Glomerular visceral epithelial cell (primary cell): ENCODE data around the gene PCDH9.
"Not testable (repeated sequence)": the region's sequence is repeated elsewhere in the genome, so short reads cannot be mapped to it uniquely, and the experiment has no call there.

Experiments
- DNase-seq: peaks from one replicate; pipeline ENCODE4 v3.0.0-alpha.2; 2016; ENCODE audit errors: extremely low spot score

Gene PCDH9

GRCh38 chr13:66659286-66659685 is 570.9 kb downstream of the PCDH9 start:
- DNase-seq: no peak

GRCh38 chr13:66657165-66657881 is 572.8 kb downstream of the PCDH9 start:
- peak; percentile 80 for DNase-seq

- no peak for DNase-seq
Observed at GRCh38 chr13:66655847-66656454, 574.2 kb downstream of the PCDH9 start.

DNA sequence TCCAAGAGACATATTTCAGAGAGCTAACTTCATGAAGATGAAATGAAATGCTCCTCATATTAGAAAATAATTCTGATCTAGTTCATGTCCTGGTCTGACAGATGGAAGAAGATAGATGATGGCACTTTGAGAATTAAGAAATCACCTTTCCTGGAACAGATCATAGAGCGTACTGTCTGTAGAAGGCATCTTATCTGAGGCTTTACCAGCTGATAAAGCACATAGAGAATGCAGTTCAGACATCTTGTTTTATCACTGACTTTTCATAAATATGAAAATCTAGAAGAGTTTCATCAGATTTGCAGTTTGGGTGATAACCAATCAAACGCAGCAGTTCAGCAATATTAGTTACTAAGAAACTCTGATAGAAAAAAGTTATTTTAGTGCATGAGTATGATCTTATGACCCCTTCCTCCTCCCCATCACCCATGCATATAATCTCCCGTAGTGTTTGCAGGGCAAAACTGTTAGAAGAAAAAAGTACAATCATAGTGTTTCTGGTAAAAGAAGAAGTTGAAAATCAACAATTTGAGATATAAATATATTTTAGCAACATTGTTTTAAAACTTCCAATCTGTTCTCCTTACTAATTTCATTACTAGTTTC is 585.2 kb downstream of the PCDH9 start:
- no peak for DNase-seq

DNA sequence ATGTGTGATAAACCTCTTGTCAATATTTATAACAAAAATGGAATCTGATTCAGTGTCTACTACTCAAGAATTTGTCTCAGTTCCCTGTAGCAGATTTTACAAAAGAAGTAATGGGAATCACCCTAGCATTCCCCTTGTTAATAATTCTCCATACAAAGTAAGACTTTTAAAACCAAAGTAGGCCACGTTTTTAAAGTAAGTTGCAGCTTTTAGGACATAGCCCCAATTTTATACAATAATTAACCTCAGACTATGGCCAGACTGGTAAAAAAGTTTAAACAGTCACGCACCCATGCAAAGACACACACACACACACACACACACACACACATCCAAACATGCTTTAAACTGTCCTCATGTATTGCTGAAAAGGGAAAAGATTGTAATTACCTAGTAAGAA is 589.9 kb downstream of the PCDH9 start:
- DNase-seq: peak; percentile 62

- no peak for DNase-seq
Observed at GRCh38 chr13:66639044-66639443, 591.1 kb downstream of the PCDH9 start.

GRCh38 chr13:66635526-66635925 is 594.6 kb downstream of the PCDH9 start:
- DNase-seq: peak; percentile 64

DNA sequence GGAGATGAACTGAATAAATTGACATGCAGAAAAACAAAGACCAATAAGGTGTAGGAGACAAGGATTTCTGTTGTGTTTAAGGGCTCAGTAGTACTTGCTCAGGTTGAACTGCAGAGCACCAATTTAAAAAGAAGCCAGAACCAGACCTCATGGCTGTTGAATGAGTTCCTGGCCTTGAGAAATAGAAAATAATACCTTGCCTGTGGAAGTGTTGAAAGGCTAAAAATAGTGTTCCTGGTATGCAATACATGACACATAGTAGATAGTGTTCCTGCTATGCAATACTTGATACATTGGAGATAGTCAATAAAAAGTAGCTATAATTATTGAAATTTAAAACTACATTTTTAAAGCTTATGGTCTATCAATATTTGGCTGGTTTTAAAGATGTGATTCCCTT is 595.8 kb downstream of the PCDH9 start:
- DNase-seq: no peak

DNA sequence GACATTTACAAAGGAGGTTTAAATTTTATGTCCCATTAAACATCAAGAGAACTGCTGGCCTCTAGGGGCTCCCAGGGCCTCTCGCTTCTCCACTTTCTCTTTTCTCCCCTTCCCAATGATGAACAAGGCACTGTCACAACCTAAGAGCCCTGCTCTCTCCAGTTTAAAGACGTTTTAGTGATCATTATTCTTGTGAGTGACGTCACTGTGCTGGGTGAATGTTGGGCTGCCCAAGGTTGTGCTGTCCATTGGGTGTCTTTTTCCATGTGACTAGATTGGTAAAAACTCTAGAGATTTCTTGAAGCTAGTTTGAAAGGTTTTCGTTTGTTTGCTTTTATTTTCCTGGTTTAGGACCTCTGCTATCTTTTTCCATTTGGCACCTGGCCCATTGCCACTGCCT is 602.6 kb downstream of the PCDH9 start:
- no peak for DNase-seq

DNA sequence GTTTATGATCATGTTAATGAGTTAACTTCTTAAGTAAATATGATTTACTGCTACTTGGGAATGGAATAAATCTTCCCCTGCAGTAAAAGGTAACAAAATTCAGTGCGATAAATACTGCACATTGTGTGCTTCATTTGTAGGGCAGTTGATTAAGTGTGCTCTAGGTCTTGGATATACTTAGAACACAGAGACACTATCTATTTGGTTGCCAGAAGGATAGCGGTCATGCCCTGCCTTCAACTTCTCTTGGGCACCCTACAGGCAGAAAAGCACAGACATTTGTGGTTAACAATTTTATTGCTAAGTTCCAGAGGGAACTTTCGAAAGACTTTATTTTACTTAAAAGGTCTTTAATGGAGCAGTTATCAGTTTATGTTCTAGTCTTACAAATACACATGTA is 605.8 kb downstream of the PCDH9 start:
- no peak for DNase-seq

DNA sequence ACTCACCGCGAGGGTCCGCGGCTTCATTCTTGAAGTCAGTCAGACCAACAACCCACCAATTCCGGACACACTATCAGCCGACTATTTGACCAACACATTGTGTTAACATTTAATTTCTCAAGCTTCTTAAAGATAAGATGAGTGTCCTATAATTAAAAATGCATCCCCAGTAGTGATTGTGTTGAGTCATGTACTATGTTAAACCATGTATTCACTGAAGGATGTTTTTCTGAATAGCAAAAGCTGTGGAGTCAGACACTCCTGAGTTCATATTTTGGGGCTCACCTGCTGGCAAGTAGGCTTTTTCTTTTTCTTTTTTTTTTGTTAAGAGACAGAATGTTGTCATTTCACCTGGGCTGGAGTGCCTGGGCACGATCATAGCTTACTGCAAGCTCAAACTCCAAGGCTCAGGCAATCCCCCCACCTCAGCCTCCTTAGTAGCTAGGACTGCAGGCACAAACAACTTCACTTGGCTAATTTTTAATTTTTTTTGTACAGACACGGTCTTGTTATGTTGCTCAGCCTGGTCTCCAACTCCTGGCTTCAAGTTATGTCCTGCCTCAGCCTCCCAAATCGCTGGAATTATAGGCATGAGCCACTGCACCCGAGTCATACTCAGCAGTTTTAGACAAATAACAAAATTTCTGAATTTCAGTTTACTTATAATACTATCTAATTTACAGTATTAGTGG is 606.9 kb downstream of the PCDH9 start:
- DNase-seq: no peak

DNA sequence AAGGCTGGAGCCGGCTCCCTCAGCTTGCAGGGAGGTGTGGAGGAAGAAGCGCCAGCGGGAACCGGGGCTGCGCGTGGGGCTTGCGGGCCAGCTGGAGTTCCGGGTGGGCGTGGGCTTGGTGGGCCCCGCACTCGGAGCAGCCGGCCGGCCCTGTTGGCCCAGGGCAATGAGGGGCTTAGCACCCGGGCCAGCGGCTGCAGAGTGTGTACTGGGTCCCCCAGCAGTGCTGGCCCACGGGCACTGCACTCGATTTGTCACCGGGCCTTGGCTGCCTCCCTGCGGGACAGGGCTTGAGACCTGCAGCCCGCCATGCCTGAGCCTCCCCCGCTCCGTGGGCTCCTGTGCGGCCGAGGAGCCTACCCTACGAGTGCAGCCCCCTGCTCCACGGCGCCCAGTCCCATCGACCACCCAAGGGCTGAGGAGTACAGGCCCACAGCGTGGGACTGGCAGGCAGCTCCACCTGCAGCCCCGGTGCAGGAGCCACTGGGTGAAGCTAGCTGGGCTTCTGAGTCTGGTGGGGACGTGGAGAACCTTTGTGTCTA is 608.2 kb downstream of the PCDH9 start:
- DNase-seq: not testable (repeated sequence)

GRCh38 chr13:66618702-66619101 is 611.4 kb downstream of the PCDH9 start:
- peak; percentile 22 for DNase-seq

GRCh38 chr13:66617786-66618185 is 612.4 kb downstream of the PCDH9 start:
- DNase-seq: no peak

DNA sequence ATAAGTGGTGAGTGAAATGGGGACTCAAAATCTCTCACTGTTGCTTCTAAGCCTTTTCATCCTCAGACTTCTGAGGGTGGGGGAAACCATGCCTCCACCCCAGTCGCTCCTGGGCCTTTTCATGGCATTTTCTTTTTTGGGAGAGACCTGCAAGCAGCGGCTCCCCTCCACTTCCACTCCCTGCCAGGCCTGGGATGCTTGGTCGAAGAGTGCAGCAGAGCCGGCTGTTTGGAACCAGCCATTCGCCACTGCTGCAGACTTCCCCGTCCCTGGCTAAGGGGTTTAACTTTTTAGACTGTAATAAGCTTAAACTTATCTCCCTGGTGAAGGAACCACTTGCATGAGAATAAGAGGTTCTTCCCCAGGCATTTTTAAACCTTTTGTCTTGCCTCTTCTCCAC is 617.2 kb downstream of the PCDH9 start:
- DNase-seq: no peak

GRCh38 chr13:66586489-66586888 is 643.6 kb downstream of the PCDH9 start:
- DNase-seq: no peak

GRCh38 chr13:66585669-66586203 is 644.4 kb downstream of the PCDH9 start:
- no peak for DNase-seq

DNA sequence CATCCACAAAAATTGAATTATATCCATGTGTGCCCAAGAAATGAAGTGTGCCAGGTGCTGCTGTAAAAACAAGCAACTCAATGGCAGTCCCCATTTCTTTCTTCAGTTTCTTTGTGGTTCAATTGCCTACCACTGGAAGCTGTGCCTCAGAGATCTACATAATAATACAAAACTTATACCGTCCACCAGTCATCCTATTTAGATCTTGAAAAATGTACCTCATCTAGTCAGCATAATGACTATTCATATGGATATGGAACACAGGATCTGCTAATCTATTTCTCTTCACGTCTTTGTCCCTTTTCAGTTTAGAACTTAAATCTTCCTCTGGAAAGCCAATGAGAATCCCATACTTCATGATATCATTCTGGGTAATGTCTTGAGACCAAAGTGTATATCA is 648.5 kb downstream of the PCDH9 start:
- DNase-seq: no peak

GRCh38 chr13:66578305-66578704 is 651.8 kb downstream of the PCDH9 start:
- DNase-seq: no peak

DNA sequence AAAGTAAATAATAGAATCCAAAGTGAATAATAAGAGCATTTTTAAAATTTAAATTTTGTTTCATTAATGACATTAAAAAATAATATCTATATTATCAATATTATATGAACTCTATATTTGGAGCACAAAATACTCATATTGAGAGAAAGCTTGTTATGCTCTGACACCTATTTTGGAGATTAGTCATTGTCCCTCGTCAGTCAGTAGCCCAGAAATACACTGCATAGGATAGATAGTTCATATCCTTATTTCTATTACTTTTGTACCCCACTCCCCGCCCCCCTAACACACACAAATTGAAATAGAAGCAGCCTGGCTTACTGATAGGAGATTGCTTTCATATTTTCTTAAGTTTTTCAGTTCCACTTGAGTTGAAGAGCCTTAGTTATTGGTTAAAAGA is 652.8 kb downstream of the PCDH9 start:
- DNase-seq: no peak

- no peak for DNase-seq
Observed at GRCh38 chr13:66576381-66576780, 653.8 kb downstream of the PCDH9 start.

- DNase-seq: no peak
Observed at GRCh38 chr13:66574606-66575005, 655.5 kb downstream of the PCDH9 start.
